Liver (tissue), 9 donors: Measurements from ENCODE around the gene SH2D5. TPM values are rescaled to one million over a fixed set of nuclear protein-coding genes. Genes with fewer than 3 reads are reported as not detected.

Source experiments
- DNase-seq: peaks from one replicate; pipeline ENCODE4 v3.0.0-alpha.2; 2017; ENCODE audit warnings: low spot score
- H3K27ac ChIP-seq, 2 donors: one replicate each; pipeline ENCODE4 v1.7.0; 2013; ENCODE audit warnings: inconsistent platforms in 2 of 2, low read length in 2 of 2, control low read depth in 1 of 2, low read depth in 1 of 2, mild to moderate bottlenecking in 1 of 2
- H3K27me3 ChIP-seq, 4 donors: one replicate each; pipeline versions ENCODE4 v1.6.1 to v1.7.0; 2013; ENCODE audit warnings: low read length in 3 of 4, inconsistent platforms in 1 of 4, mild to moderate bottlenecking in 1 of 4, moderate library complexity in 1 of 4; ENCODE audit not compliant: control insufficient read depth in 4 of 4, insufficient read depth in 4 of 4
- H3K36me3 ChIP-seq, 4 donors: one replicate each; pipeline versions ENCODE4 v1.6.1 to v1.7.0; 2013; ENCODE audit warnings: low read length in 3 of 4, mild to moderate bottlenecking in 3 of 4, low read depth in 1 of 4, moderate library complexity in 1 of 4; ENCODE audit not compliant: control insufficient read depth in 4 of 4, insufficient read depth in 3 of 4
- H3K4me1 ChIP-seq, 4 donors: one replicate each; pipeline versions ENCODE4 v1.6.1 to v1.7.0; 2013; ENCODE audit warnings: low read length in 3 of 4, mild to moderate bottlenecking in 3 of 4, moderate library complexity in 1 of 4; ENCODE audit not compliant: control insufficient read depth in 4 of 4, insufficient read depth in 4 of 4
- H3K4me3 ChIP-seq, 3 donors: one replicate each; pipeline versions ENCODE4 v1.6.1 to v1.7.0; 2013; ENCODE audit warnings: low read length in 3 of 3, control low read depth in 1 of 3, low read depth in 1 of 3, mild to moderate bottlenecking in 1 of 3
- H3K9ac ChIP-seq, 2 donors: one replicate each; pipeline ENCODE4 v1.7.0; 2013; ENCODE audit warnings: low read length in 2 of 2, mild to moderate bottlenecking in 2 of 2, moderate library complexity in 2 of 2, control low read depth in 1 of 2, low read depth in 1 of 2
- H3K9me3 ChIP-seq, 4 donors: one replicate each; pipeline versions ENCODE4 v1.6.1 to v1.7.0; 2013; ENCODE audit warnings: low read length in 3 of 4; ENCODE audit not compliant: control insufficient read depth in 4 of 4
- ATF3 ChIP-seq: IDR thresholded peaks from 2 replicates; pipeline ENCODE4 v1.6.1; 2016; ENCODE audit warnings: antibody characterized with exemption
- CTCF ChIP-seq: fragments of 150-350 bp; IDR thresholded peaks from 2 replicates; pipeline ENCODE4 v1.5.1; 2017; ENCODE audit warnings: improper control_type of control experiment, low read depth, low read length; ENCODE audit not compliant: missing input control
- EGR1 ChIP-seq, 2 donors: IDR thresholded peaks; 2 replicates each; pipeline ENCODE4 v1.6.1; 2016 to 2018; ENCODE audit warnings: antibody characterized with exemption in 2 of 2, low read depth in 2 of 2
- FOXA1 ChIP-seq: IDR thresholded peaks from 2 replicates; pipeline ENCODE4 v1.6.1; 2016; ENCODE audit warnings: antibody characterized with exemption
- GABPA ChIP-seq, 2 donors: IDR thresholded peaks in 1 of 2; conservative IDR thresholded peaks in 1 of 2; 2 replicates each; pipeline ENCODE4 v1.6.1; 2016; ENCODE audit warnings: antibody characterized with exemption in 2 of 2, mild to moderate bottlenecking in 1 of 2, moderate library complexity in 1 of 2
- HNF4A ChIP-seq, 2 donors: conservative IDR thresholded peaks; 2 replicates each; pipeline ENCODE4 v1.6.1; 2016; ENCODE audit warnings: antibody characterized with exemption in 2 of 2, mild to moderate bottlenecking in 2 of 2
- HNF4G ChIP-seq: IDR thresholded peaks from 2 replicates; pipeline ENCODE4 v1.6.1; 2016; ENCODE audit warnings: antibody characterized with exemption
- JUND ChIP-seq, 2 donors: IDR thresholded peaks; 2 replicates each; pipeline ENCODE4 v1.6.1; 2016; ENCODE audit warnings: antibody characterized with exemption in 2 of 2
- MAX ChIP-seq: IDR thresholded peaks from 2 replicates; pipeline ENCODE4 v1.6.1; 2016; ENCODE audit warnings: antibody characterized with exemption
- NR2F2 ChIP-seq: IDR thresholded peaks from 2 replicates; pipeline ENCODE4 v1.6.1; 2016; ENCODE audit warnings: antibody characterized with exemption
- RAD21 ChIP-seq, 2 donors: IDR thresholded peaks; 2 replicates each; pipeline ENCODE4 v1.6.1; 2016; ENCODE audit warnings: antibody characterized with exemption in 2 of 2, mild to moderate bottlenecking in 2 of 2
- REST ChIP-seq: IDR thresholded peaks from 2 replicates; pipeline ENCODE4 v1.6.1; 2016; ENCODE audit warnings: antibody characterized with exemption, mild to moderate bottlenecking
- RXRA ChIP-seq, 2 donors: IDR thresholded peaks; 2 replicates each; pipeline ENCODE4 v1.6.1; 2017 to 2018; ENCODE audit warnings: antibody characterized with exemption in 2 of 2, mild to moderate bottlenecking in 1 of 2
- SP1 ChIP-seq: IDR thresholded peaks from 2 replicates; pipeline ENCODE4 v1.6.1; 2018; ENCODE audit warnings: antibody characterized with exemption, mild to moderate bottlenecking
- TAF1 ChIP-seq: conservative IDR thresholded peaks from 2 replicates; pipeline ENCODE4 v1.6.1; 2016; ENCODE audit warnings: antibody characterized with exemption, mild to moderate bottlenecking
- YY1 ChIP-seq: IDR thresholded peaks from 2 replicates; pipeline ENCODE4 v1.6.1; 2016; ENCODE audit warnings: antibody characterized with exemption, mild to moderate bottlenecking
- ZBTB33 ChIP-seq: IDR thresholded peaks from 2 replicates; pipeline ENCODE4 v1.6.1; 2016; ENCODE audit warnings: antibody characterized with exemption
- WGBS: extraction: QIAGEN DNeasy Blood & Tissue Kit; methylation state at CpG from one replicate; pipeline ENCODE4 v1.1.7; 2013; 5-methylcytosine and 5-hydroxymethylcytosine counted together
- polyA plus RNA-seq, 2 donors: library from polyadenylated mRNA; stranded (reverse) in 1 of 2; unstranded in 1 of 2; fragments of 200-250 nt in 1 of 2; fragments of >200 nt in 1 of 2; fragmentation: Nextera tagmentation in 1 of 2; extraction: Ambion mirVana in 1 of 2; gene quantifications; one replicate each; pipeline versions ENCODE4 v1.2.1 to v1.2.3, GENCODE V29; 2013 to 2015
- total RNA-seq, 2 donors: library from RNA; depleted of rRNA; stranded (reverse); fragments of >200 nt; gene quantifications; one replicate each; pipeline ENCODE4 v1.2.3, GENCODE V29; 2014
- donor health status: healthy.
- donor health status: healthy.
- donor health status: healthy.
- donor health status: healthy.
- donor health status: healthy.

The SH2D5 gene
- total and polyA plus RNA-seq, 4 donors: 0.05 TPM; not detected in 3

GRCh38 chr1:20691872-20692271, 40.6 kb downstream of the SH2D5 start:
- Histone ChIP-seq H3K9me3 (no peaks in the 10 kb centered on the region), H3K9ac (no peak overlapping the region), H3K4me3 (no peak overlapping the region), H3K27me3 (no peaks in the 10 kb centered on the region), H3K36me3 (no peaks in the 10 kb centered on the region), H3K27ac (no peak overlapping the region), H3K4me1 (peaks cover 2 to 9% (median 5%) of the 10 kb centered on the region in 4 donors)
- DNase-seq: no peak
- 84% methylated on average over 1 of the region's 1 CpG for WGBS
- TF ChIP-seq MAX (no peak), HNF4A (conservative IDR thresholded peaks at IDR 0.05) (no peak), JUND (IDR thresholded peaks at IDR 0.05) (no peak), HNF4G (no peak), FOXA1 (no peak), CTCF (no peak), EGR1 (IDR thresholded peaks at IDR 0.05; ENCODE audit: low read depth in 2 of 2) (no peak), ZBTB33 (no peak), ATF3 (no peak), NR2F2 (no peak), SP1 (no peak)

- Histone ChIP-seq H3K27ac (no peak overlapping the region), H3K4me3 (no peak overlapping the region), H3K36me3 (no peaks in the 10 kb centered on the region), H3K4me1 (no peaks in the 10 kb centered on the region), H3K9ac (no peak overlapping the region), H3K9me3 (no peaks in the 10 kb centered on the region), H3K27me3 (no peaks in the 10 kb centered on the region)
- WGBS: 74% methylated on average over 3 of the region's 3 CpGs
- no peak for DNase-seq
- TF ChIP-seq MAX (no peak), NR2F2 (no peak), EGR1 (IDR thresholded peaks at IDR 0.05; ENCODE audit: low read depth in 2 of 2) (no peak), FOXA1 (no peak), TAF1 (no peak), REST (no peak), ZBTB33 (no peak), YY1 (no peak), RXRA (IDR thresholded peaks at IDR 0.05) (no peak), HNF4A (conservative IDR thresholded peaks at IDR 0.05) (no peak), HNF4G (no peak), SP1 (no peak), GABPA (IDR thresholded peaks at IDR 0.05 in 1 of 2, conservative IDR thresholded peaks at IDR 0.05 in 1 of 2) (no peak), ATF3 (no peak), CTCF (no peak), RAD21 (IDR thresholded peaks at IDR 0.05) (no peak)
Measured at GRCh38 chr1:20689645-20690056, 42.9 kb downstream of the SH2D5 start.
